IMR-90 (cell line): Measurements from ENCODE around the gene SPDEF. TPM values are rescaled to one million over a fixed set of nuclear protein-coding genes. Genes with fewer than 3 reads are reported as not detected.

Experiments
- ATAC-seq: fragments of 200-7000 bp; cut with Tn5 transposase; 2 replicates; pipeline ENCODE4 v1.9.1; 2020; ENCODE audit warnings: low read depth, mild to moderate bottlenecking, moderate library complexity
- BruUV-seq: library from RNA; stranded (reverse); fragments of 400-500 nt; replicated peaks from 2 replicates; lab custom pipeline; 2021; lab: Mats Ljungman, UMichigan
- CTCF ChIA-PET: fragments of 300-600 bp; formaldehyde crosslinking; extraction: SDS; loops from one replicate; lab custom pipeline; 2021; ENCODE audit warnings: antibody characterized with exemption; lab: Yijun Ruan, JAX
- POLR2A ChIA-PET: fragments of 300-600 bp; sonication (Branson Sonifier 250); formaldehyde crosslinking; loops from one replicate; lab custom pipeline; 2022; ENCODE audit warnings: antibody characterized with exemption; ENCODE audit not compliant: unreplicated experiment; lab: Charles Lee
- DNase-seq: peaks from one replicate; pipeline ENCODE4 v3.0.0; 2013
- H2AFZ ChIP-seq: replicated peaks from 2 replicates; pipeline ENCODE3; 2013; ENCODE audit warnings: low read length, mild to moderate bottlenecking; ENCODE audit not compliant: poor library complexity
- H2AK5ac ChIP-seq: 2 replicates; pipeline ENCODE4 v1.6.1; 2013; ENCODE audit warnings: low read depth, low read length, inconsistent platforms
- H2AK9ac ChIP-seq: replicated peaks from 2 replicates; pipeline ENCODE3; 2013; ENCODE audit warnings: mild to moderate bottlenecking, low read depth, low read length, moderate library complexity; ENCODE audit not compliant: poor library complexity
- H2BK120ac ChIP-seq: 2 replicates; pipeline ENCODE4 v1.6.1; 2013; ENCODE audit warnings: low read depth, low read length, inconsistent platforms
- H2BK15ac ChIP-seq: 3 replicates; pipeline ENCODE4 v1.6.1; 2013; ENCODE audit warnings: low read depth, low read length, inconsistent platforms
- H2BK20ac ChIP-seq: 2 replicates; pipeline ENCODE4 v1.6.1; 2013; ENCODE audit warnings: low read depth, mild to moderate bottlenecking, inconsistent platforms, low read length, moderate library complexity
- H2BK5ac ChIP-seq: 2 replicates; pipeline ENCODE4 v1.6.1; 2013; ENCODE audit warnings: mild to moderate bottlenecking, low read depth, low read length, inconsistent platforms; ENCODE audit not compliant: poor library complexity, severe bottlenecking
- H3K14ac ChIP-seq: replicated peaks from 2 replicates; pipeline ENCODE4 v1.6.1; 2013; ENCODE audit warnings: low read depth, low read length, inconsistent platforms
- H3K18ac ChIP-seq: 2 replicates; pipeline ENCODE4 v1.6.1; 2013; ENCODE audit warnings: low read depth, low read length, control low read depth
- H3K23ac ChIP-seq: 2 replicates; pipeline ENCODE4 v1.6.1; 2013; ENCODE audit warnings: low read depth, low read length, inconsistent platforms
- H3K27ac ChIP-seq: 2 replicates; pipeline ENCODE4 v1.5.1; 2013; ENCODE audit warnings: mild to moderate bottlenecking, control low read depth, low read length; ENCODE audit not compliant: insufficient read depth
- H3K27me3 ChIP-seq: 2 replicates; pipeline ENCODE4 v1.6.1; 2013; ENCODE audit warnings: low read length; ENCODE audit not compliant: control insufficient read depth, insufficient read depth
- H3K36me3 ChIP-seq: 2 replicates; pipeline ENCODE4 v1.6.1; 2013; ENCODE audit warnings: low read length, mixed read lengths; ENCODE audit not compliant: control insufficient read depth, insufficient read depth
- H3K4ac ChIP-seq: 2 replicates; pipeline ENCODE4 v1.6.1; 2013; ENCODE audit warnings: low read depth, low read length, inconsistent platforms
- H3K4me1 ChIP-seq: 2 replicates; pipeline ENCODE4 v1.6.1; 2013; ENCODE audit warnings: low read length, mixed read lengths; ENCODE audit not compliant: control insufficient read depth, insufficient read depth
- H3K4me2 ChIP-seq: 2 replicates; pipeline ENCODE4 v1.6.1; 2013; ENCODE audit warnings: low read depth, mild to moderate bottlenecking, control low read depth, low read length, moderate library complexity
- H3K4me3 ChIP-seq: 2 replicates; pipeline ENCODE4 v1.5.1; 2013; ENCODE audit warnings: low read depth, mild to moderate bottlenecking, control low read depth, low read length, moderate library complexity; ENCODE audit not compliant: insufficient read depth
- H3K56ac ChIP-seq: 2 replicates; pipeline ENCODE4 v1.6.1; 2013; ENCODE audit warnings: low read length, inconsistent platforms; ENCODE audit not compliant: insufficient read depth; ENCODE audit errors: extremely low read depth
- H3K79me1 ChIP-seq, 2 experiments: 2 replicates each; pipeline ENCODE4 v1.6.1; 2013; ENCODE audit warnings: low read length in 2 of 2, inconsistent platforms in 1 of 2, low read depth in 1 of 2
- H3K9ac ChIP-seq: 2 replicates; pipeline ENCODE4 v1.6.1; 2013; ENCODE audit warnings: low read depth, low read length, control low read depth
- H3K9me1 ChIP-seq: 2 replicates; pipeline ENCODE4 v1.6.1; 2013; ENCODE audit warnings: low read length, inconsistent platforms; ENCODE audit not compliant: insufficient read depth
- H3K9me3 ChIP-seq: 2 replicates; pipeline ENCODE4 v1.6.1; 2013; ENCODE audit warnings: low read length; ENCODE audit not compliant: control insufficient read depth, insufficient read depth
- H4K20me1 ChIP-seq: 2 replicates; pipeline ENCODE4 v1.6.1; 2013; ENCODE audit warnings: low read length, inconsistent platforms; ENCODE audit not compliant: insufficient read depth
- H4K5ac ChIP-seq: 2 replicates; pipeline ENCODE4 v1.6.1; 2013; ENCODE audit warnings: mild to moderate bottlenecking, low read depth, low read length, control low read depth
- H4K8ac ChIP-seq, 2 experiments: 2 replicates each; pipeline ENCODE4 v1.6.1; 2013; ENCODE audit warnings: low read depth in 2 of 2, low read length in 2 of 2, control low read depth in 1 of 2, inconsistent platforms in 1 of 2
- H4K91ac ChIP-seq: 2 replicates; pipeline ENCODE4 v1.6.1; 2013; ENCODE audit warnings: low read depth, low read length, inconsistent platforms; ENCODE audit not compliant: insufficient read depth
- BHLHE40 ChIP-seq: fragments of 150-350 bp; IDR thresholded peaks from 2 replicates; pipeline ENCODE4 v1.6.1; 2016; ENCODE audit warnings: mild to moderate bottlenecking, low read depth, low read length
- CEBPB ChIP-seq: IDR thresholded peaks from 2 replicates; pipeline ENCODE4 v1.6.1; 2012; ENCODE audit warnings: low read depth, low read length, improper control_type of control experiment
- CHD1 ChIP-seq: IDR thresholded peaks from 2 replicates; pipeline ENCODE4 v1.6.1; 2012; ENCODE audit warnings: low read depth, low read length, improper control_type of control experiment
- MAZ ChIP-seq: IDR thresholded peaks from 2 replicates; pipeline ENCODE4 v1.6.1; 2012; ENCODE audit warnings: low read depth, mild to moderate bottlenecking, low read length, improper control_type of control experiment, moderate library complexity, borderline replicate concordance
- POLR2A ChIP-seq: IDR thresholded peaks from 2 replicates; pipeline ENCODE4 v1.6.1; 2012; ENCODE audit warnings: mild to moderate bottlenecking, low read depth, low read length
- RFX5 ChIP-seq: IDR thresholded peaks from 2 replicates; pipeline ENCODE4 v1.8.0; 2012; ENCODE audit warnings: low read depth, mild to moderate bottlenecking, low read length, moderate library complexity
- SMC3 ChIP-seq: fragments of 150-350 bp; IDR thresholded peaks from 2 replicates; pipeline ENCODE4 v1.6.1; 2016; ENCODE audit warnings: low read depth, mild to moderate bottlenecking, antibody characterized with exemption, low read length, moderate library complexity
- USF2 ChIP-seq: fragments of 150-350 bp; IDR thresholded peaks from 2 replicates; pipeline ENCODE4 v1.6.1; 2017; ENCODE audit warnings: mild to moderate bottlenecking, antibody characterized with exemption, low read length, low read depth
- WGBS, 2 experiments: methylation state at CpG; one replicate each; pipeline versions ENCODE4 v1.1.5 to v1.1.7; 2013; ENCODE audit warnings: missing lambda C conversion rate in 2 of 2; ENCODE audit not compliant: insufficient read length in 1 of 2; ENCODE audit errors: extremely low coverage in 2 of 2; 5-methylcytosine and 5-hydroxymethylcytosine counted together
- dilution Hi-C: fragments of 300-500 bp; cut with HindIII; formaldehyde crosslinking; loops from one replicate; pipeline ENCODE4 v1.14.3; 2018; ENCODE audit warnings: low sequenced_read_pairs; ENCODE audit not compliant: unreplicated experiment
- in situ Hi-C: fragments of 300-500 bp; cut with MboI; formaldehyde crosslinking; loops from 3 replicates; pipeline ENCODE4 v1.14.3; 2019; ENCODE audit warnings: low sequenced_read_pairs, inconsistent platforms, mixed read lengths
- intact Hi-C: fragments of 100-400 bp; cut with micrococcal nuclease; formaldehyde crosslinking; loops from 2 replicates; pipeline ENCODE4 v1.10.0; 2022
- polyA plus RNA-seq, 3 experiments: library from polyadenylated mRNA; depleted of rRNA; stranded (reverse); fragments of >200 nt; gene quantifications; 2 replicates each; pipeline ENCODE4 v1.2.3, GENCODE V29; 2012; ENCODE audit warnings: low replicate concordance in 1 of 3
- total RNA-seq: library from RNA; depleted of rRNA; stranded (reverse); fragments of >200 nt; gene quantifications from 2 replicates; pipeline ENCODE4 v1.2.3, GENCODE V29; 2012

SPDEF gene
- total and polyA plus RNA-seq, 2 of the 4 experiments (the other 2 are of a cell fraction), result 0.05 TPM; not detected in 1

- Histone ChIP-seq H4K91ac (no peak overlapping the region), H3K56ac (no peak overlapping the region), H4K5ac (no peak overlapping the region), H3K27ac (no peak overlapping the region), H2AK9ac (no peak overlapping the region), H2BK5ac (no peak overlapping the region), H2BK120ac (no peak overlapping the region), H3K9ac (no peak overlapping the region), H4K20me1 (no peaks in the 10 kb centered on the region), H3K18ac (no peak overlapping the region), H3K23ac (no peak overlapping the region), H2BK15ac (no peak overlapping the region), H2AK5ac (peak overlapping the region; percentile 28; the same call in 1 of the 2 replicates), H2BK20ac (no peak overlapping the region), H3K9me3 (no peaks in the 10 kb centered on the region), H2AFZ (peak overlapping the region; percentile 51), H3K4me1 (peaks cover 4% of the 10 kb centered on the region), H4K8ac (no peak overlapping the region), H3K4me2 (no peak overlapping the region), H3K27me3 (peaks cover 18% of the 10 kb centered on the region; the same call in 1 of the 2 replicates), H3K9me1 (peaks cover 3% of the 10 kb centered on the region; the same call in 1 of the 2 replicates), H3K4me3 (no peak overlapping the region), H3K79me1 (no peaks in the 10 kb centered on the region), H3K4ac (no peak overlapping the region), H3K14ac (no peak overlapping the region), H3K36me3 (no peaks in the 10 kb centered on the region)
- ChIA-PET CTCF (no interaction called here), POLR2A (no interaction called here)
- no TSS peak for BruUV-seq
- intact Hi-C loops, result no loop called here
- dilution Hi-C loops, result no loop called here
- DNase-seq, result no peak
- 79% methylated on average over 3 of the region's 10 CpGs; no CpG with 5 or more reads in 1 of the 2 experiments for WGBS, 2 experiments
- no peak for ATAC-seq
- TF ChIP-seq POLR2A (no peak), RFX5 (no peak), USF2 (no peak), CEBPB (no peak), SMC3 (no peak), MAZ (no peak), BHLHE40 (no peak), CHD1 (no peak)
- in situ Hi-C loops, result no loop called here
These were observed 26.3 kb downstream of the SPDEF start for GRCh38 chr6:34529665-34530327.
